Measurements from ENCODE around the gene VSIG2.

Gene VSIG2

DNA sequence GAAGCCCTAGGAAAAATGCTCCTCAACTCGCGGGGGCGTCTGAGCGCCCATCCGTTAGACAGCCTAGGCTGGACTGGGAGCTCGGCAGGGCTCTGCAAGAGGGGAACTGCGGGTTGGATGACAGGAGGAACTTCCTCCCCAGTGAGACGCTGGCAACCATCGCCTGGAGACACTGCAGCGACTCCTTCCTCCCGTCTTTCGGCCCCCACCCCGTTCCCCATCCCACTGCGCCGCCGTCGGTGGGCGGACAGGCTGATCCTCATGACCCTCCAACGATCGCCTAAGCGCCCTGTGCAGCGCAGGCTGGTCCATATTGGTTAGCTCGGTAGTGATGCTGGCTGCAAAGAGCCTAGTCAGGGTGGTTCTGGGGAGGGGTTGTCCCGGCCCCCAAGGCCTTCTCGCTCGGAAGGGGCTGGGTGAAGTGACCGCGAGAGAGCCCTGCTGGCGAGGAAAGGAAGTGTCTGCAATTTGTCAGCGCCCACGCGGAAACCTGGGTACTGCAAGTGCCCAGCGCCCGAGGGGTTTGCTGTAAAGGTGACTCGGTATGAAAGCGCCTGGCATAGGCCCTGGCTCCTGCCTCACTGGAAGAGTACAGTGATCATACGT is 11.7 kb downstream of the VSIG2 start:
- TF ChIP-seq, protein P1, sequence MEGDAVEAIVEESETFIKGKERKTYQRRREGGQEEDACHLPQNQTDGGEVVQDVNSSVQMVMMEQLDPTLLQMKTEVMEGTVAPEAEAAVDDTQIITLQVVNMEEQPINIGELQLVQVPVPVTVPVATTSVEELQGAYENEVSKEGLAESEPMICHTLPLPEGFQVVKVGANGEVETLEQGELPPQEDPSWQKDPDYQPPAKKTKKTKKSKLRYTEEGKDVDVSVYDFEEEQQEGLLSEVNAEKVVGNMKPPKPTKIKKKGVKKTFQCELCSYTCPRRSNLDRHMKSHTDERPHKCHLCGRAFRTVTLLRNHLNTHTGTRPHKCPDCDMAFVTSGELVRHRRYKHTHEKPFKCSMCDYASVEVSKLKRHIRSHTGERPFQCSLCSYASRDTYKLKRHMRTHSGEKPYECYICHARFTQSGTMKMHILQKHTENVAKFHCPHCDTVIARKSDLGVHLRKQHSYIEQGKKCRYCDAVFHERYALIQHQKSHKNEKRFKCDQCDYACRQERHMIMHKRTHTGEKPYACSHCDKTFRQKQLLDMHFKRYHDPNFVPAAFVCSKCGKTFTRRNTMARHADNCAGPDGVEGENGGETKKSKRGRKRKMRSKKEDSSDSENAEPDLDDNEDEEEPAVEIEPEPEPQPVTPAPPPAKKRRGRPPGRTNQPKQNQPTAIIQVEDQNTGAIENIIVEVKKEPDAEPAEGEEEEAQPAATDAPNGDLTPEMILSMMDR (conservative IDR thresholded peaks at IDR 0.05; ENCODE audit: low read depth, low read length): peak; percentile 62
- DNase-seq (ENCODE audit: low read depth): peak; percentile 27
- peak overlapping the region; percentile 55 for H3K4me3 ChIP-seq (ENCODE audit: low read depth, low read length)

DNA sequence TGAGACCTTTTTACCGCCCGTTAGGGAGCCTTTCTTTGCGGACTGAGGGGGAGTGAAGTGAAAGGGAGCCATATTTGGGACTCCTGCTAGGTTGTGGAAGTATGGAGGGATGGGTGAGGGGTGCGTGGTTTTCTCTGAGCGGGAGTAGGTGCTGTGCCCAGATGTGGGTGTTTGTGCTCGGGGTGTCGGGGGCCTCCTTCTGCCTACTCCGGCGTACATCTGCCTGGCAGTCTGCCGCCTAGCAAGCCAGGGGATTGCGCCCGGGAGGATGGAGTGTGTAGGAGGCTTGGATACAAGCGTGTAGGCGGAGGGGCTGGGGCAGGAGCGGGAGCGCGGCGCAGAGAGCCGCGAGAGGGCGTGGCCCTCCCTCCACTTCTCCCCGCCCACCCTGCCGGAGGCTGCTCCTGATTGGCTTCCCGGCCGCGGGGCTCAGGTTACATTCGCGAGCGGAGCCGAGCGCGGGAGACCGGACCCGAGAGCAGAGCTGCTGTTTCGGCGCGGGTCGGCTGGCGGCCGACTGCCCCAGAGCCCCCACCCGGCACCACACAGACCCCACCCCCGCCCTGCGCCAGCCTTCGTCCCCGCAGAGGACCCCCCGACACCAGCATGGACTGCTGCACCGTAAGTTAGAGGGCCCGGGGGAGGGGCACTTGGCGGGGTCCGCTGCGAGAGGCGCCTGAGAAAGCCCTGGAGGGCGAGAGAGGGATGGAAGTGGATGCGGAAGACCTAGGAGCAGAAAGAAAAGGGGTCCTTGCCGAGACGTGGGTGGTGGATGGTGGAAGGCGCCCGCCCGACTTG is 12.4 kb downstream of the VSIG2 start, which contains the start of gene NRGN:
Gene NRGN, plus strand, starts transcription at position 464 of the 798 bp plus-strand sequence. Its CDS starts 143 bp downstream, at position 607.
- TF ChIP-seq, protein P1 (conservative IDR thresholded peaks at IDR 0.05; ENCODE audit: low read depth, low read length): no peak
- peak; percentile 89 for DNase-seq (ENCODE audit: low read depth)

DNA sequence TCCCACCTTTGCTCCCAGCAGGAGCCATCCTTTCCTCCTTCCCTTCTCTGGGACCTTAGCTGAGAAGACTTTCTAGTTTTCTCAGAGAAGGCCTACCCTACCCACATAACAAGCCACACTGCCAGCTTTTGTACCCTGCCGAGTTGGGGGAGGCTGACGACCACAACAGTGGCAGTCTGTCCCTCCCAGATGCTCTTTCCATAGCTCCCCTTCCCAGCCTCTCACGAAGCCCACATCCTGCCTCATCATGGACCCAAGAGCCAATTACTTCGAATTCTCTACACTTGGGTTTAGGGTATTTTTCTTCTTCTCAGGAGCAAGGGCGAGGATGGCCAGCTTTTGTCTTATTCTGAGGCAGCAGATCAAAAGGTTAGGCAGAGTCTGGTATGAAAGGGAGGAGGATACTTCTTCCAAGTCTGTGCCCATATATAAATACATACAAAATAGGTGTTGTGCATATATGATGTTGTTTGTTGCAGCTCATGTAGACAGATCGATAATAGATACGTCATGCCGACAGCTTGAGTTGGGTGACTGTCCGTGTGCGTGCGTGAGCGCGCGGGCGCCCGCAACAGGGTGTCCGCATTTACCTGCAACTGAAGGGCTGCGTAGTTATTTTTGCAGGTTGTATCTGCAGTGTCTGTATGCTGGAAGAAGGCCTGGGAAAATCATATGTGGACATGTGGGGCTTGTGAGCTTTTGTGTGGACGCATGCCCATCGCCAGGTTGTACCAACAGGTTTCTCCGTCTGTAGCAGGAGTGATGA is 13.2 kb downstream of the VSIG2 start:
- TF ChIP-seq, protein P1 (conservative IDR thresholded peaks at IDR 0.05; ENCODE audit: low read depth, low read length): no peak
- DNase-seq (ENCODE audit: low read depth): no peak
- peak overlapping the region; percentile 58 for H3K4me3 ChIP-seq (ENCODE audit: low read depth, low read length)

More for the DNA sequence above, 12.4 kb downstream of the VSIG2 start, which contains the start of gene NRGN:
- peak within 1 kb of the TSS; percentile 58 for H3K4me3 ChIP-seq (ENCODE audit: low read depth, low read length)

DNA sequence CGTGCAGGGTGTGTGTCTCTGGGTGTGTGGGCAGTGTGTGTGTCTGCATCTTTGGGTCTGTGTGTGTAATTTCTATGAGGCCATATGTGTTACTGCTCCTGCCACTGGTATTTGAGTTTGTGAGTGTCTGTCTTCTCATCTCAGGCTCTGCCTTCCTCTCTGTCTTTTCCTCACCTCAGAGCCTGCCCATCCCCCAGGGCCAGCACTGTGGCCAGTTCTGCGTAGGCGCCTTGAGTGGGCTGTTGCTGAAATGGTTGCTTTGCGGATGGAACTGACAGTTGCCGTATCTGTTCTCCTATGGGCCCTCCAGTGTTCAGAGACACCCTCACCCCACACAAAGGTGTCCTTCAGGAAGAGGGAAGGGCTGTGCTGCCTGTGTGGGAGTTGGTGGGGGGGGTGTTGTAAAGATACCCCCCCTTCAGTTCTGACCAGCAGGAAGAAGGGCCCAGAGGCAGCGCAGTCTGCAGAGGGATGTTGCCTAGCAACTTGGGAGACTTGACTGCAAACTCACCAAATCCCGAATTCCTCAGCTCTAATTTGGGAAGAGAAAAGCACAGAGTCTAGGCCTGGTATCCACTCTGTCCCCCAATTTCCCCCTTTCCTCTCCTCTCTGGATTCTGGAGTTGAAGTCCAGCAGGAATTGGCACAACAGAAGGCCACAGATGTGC is 14.3 kb downstream of the VSIG2 start:
- no peak overlapping the region for H3K4me3 ChIP-seq (ENCODE audit: low read depth, low read length)
- TF ChIP-seq, protein P1 (conservative IDR thresholded peaks at IDR 0.05; ENCODE audit: low read depth, low read length): no peak
- no peak for DNase-seq (ENCODE audit: low read depth)

DNA sequence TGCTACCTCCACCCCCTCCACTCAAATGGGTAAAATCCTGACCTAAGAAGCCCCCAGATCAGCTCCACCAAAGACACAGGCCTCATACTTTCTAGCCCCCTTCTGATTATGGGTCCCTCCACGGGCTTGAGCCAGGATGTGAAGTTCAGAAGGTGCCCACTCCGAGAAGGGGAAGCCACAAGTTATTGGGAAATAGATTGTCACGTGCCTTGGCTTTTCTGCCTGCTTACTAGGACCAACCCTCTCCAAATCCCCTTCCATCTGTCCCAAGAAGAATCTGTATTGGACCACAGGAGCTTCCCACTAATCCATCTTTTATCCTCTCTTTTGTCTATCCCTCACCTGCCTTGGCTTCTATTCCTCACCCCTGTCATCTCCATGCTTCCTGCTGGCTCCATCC is 15.3 kb downstream of the VSIG2 start:
- no peak overlapping the region for H3K4me3 ChIP-seq (ENCODE audit: low read depth, low read length)
- no peak for DNase-seq (ENCODE audit: low read depth)
- TF ChIP-seq, protein P1 (conservative IDR thresholded peaks at IDR 0.05; ENCODE audit: low read depth, low read length): no peak

DNA sequence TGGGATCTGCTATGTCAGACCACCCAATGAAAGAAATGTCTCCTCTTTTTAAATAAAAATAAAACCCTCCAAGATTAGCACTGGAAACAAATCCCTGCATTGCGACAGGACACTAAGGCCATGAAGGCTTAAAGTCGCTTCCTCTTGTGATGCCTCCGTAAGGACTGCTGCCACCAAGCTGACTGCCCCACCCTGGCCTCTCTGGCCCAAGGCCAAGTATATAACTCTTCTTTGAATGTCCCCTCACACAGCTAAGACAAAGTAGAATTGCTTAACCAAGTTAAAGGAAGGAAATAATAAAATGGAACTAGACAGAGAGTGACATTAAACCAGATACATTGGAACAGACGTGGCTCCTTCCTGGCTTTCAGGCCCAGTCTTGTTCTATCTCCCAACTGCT is 19.8 kb downstream of the VSIG2 start:
- DNase-seq (ENCODE audit: low read depth): no peak
- TF ChIP-seq, protein P1 (conservative IDR thresholded peaks at IDR 0.05; ENCODE audit: low read depth, low read length): no peak
- no peak overlapping the region for H3K4me3 ChIP-seq (ENCODE audit: low read depth, low read length)
